HG03097 (cell line): ENCODE measurements around the gene OPCML.

Experiments
- ATAC-seq: cut with Tn5 transposase; IDR thresholded peaks from one replicate; pipeline ENCODE4 v1.9.1; 2021; ENCODE audit not compliant: unreplicated experiment, low FRiP score

The OPCML gene

GRCh38 chr11:132840191-132840590 lies 692.1 kb downstream of the OPCML start:
- ATAC-seq, result no peak

DNA sequence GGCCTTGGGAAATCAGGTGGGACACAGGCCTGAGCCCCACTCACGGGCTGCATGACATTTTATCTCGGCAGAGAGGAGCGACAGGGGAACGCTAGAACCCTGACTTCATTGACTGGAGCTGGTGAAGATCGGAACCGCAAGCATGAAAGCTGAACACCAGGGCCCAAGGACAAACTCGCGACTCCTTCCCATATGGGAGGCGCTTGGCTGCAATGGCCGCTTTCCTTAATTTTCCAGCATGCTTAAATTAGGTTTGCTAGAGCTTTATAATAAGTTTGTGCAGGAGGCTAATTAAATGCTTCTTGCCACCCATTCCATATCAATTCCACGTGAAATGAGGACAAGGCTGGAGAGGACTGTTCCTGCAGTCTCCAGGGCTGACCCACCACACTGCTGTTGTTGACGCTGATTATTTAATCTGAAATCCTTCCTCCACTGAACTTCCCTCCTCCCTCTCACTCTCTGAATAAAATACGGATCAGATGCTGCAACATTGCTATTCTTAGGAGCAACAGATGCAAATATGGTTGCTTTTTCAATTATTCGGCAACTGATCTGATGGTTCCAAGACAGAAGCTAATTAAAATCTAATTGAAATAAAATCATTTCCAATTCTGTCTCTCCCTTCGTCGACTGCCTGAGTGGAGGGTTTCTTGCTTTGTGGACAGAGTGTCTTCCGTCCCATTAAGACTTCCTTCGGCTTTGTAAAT lies 692.9 kb downstream of the OPCML start:
- no peak for ATAC-seq

DNA sequence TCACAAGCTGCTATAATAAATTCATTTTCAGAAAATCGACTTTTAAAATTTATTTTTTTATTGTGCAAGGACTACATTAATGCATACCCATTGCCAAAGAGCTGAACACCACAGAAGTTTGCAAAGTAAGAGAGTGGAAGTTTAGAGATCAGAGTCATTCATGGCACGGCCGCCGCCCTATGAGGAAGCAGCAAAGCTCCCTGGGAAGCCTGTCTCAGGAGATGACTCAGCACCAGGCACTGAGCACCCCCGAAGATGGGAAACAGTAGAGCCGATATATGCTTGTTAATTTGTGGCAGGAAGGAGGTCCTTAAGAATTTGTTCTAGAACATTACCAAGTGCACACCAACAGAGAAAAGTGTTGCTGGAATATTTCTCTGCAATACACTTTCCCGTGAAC lies 693.7 kb downstream of the OPCML start:
- no peak for ATAC-seq

DNA sequence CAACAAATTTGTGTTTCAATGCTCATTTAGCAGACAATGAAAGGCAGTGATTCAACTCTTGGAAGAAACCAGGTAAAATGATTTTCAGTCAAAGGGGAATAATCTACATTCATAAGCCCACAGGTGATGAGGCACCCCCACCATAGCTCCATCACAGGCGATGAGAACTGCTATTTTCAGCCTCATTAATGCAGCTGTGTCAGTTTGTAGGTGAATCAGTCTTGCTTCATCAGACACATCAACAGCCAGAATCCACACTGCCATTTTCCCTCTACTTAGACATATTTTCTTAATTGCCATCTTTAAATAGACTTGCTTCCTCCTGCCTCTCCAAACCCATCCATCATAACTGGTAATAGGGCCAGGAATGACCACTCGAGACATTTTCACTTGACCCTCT lies 701.0 kb downstream of the OPCML start:
- no peak for ATAC-seq

DNA sequence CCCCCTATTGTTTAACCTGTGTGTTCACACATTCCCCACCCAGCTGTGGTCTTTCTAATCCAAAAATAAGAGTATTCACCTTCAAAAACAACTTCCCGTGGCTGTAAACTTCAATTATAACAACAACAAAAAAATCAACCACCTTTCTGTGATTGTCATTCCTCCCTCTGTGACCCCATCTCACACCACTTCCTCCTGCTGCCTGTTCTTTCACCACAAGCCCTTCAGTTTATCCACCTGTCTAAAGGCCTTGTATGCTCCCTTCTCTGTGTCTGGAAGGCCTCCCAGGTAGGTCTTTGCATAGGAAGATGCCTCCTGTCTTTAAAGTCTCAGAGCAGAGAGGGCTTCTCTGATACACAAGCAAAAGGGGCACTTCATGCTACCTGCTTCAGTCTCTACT lies 707.7 kb downstream of the OPCML start:
- ATAC-seq, result no peak

- ATAC-seq, result no peak
Observed at GRCh38 chr11:132822276-132822675, 710.0 kb downstream of the OPCML start.

DNA sequence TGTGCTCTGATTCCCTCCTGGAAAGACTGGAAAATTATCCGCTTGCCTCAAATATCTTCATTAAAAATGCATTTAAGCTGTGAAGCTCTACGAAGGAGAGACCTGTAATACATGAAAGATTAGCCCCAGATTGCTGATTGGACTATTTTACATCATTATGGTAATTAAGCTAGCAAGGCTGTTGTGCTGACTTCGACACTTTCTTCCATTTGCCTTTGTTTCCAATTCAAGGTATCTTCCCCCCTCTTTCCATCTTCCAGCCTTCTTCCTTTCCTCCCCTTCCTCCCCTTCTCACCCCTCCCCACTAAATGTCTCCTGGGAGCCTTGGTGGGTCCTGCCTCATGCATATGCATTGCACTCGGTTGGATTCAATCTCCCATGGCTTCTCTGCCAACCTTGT lies 710.8 kb downstream of the OPCML start:
- no peak for ATAC-seq

DNA sequence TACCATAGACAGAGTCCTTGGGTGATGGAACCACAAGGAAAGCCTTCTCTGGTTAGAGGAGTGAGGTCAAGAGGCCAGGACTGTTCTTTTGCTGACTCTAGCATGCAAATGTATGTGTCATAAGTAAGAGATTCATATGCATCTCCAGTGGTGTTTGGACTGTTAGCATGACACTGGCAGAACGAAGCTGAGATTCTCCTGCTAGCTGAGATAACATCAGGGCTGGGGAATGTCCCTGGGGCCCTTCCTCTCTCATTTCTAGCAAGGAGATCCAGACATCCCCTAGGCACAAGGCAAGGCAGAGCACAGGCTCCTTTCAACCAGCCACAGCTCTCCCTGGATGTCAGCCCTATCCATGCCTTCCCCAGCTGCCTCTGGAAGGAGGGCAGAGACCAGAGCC lies 711.3 kb downstream of the OPCML start:
- no peak for ATAC-seq

DNA sequence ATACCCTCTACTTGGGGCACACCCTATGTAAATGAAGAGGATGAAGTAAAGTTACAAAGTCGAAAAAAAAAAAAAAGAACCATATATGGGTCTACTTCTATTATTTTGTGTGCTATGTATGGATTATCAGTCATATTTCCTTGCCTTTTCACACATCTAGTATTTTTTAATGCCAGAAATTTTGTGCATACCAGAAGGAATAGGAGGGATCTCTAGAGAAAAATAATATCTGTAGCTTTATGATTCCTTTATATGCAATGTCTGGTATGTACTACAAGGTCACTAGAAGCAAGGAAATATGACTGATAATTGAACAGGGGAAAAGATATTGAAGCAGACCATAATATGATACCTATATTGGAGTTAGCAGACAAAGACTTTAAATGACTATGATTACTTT lies 713.4 kb downstream of the OPCML start:
- ATAC-seq, result no peak

DNA sequence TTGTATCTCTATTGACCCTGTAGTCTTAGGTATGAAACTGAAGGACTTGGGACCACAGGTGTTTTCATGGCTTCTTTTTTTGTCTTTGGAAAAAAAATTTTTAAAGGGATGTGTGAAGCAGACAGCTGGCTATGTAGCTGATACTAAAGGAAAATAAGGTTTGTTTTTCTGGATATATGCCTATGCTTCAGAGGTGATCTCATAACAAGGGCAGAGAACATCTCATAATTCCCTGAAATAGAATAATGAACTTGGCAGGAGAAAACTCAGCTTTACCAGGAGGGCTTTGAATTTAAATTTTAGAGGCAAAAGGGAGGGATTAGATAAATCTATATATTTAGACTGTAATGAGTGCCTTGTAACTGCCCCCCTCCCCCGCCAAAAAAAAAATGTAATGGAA lies 714.9 kb downstream of the OPCML start:
- ATAC-seq, result no peak

- no peak for ATAC-seq
Observed at GRCh38 chr11:132814410-132814809, 717.9 kb downstream of the OPCML start.

- no peak for ATAC-seq
Observed at GRCh38 chr11:132811649-132812048, 720.7 kb downstream of the OPCML start.

GRCh38 chr11:132809070-132809469 lies 723.2 kb downstream of the OPCML start:
- ATAC-seq, result no peak

- ATAC-seq, result no peak
Observed at GRCh38 chr11:132804258-132804657, 728.0 kb downstream of the OPCML start.

DNA sequence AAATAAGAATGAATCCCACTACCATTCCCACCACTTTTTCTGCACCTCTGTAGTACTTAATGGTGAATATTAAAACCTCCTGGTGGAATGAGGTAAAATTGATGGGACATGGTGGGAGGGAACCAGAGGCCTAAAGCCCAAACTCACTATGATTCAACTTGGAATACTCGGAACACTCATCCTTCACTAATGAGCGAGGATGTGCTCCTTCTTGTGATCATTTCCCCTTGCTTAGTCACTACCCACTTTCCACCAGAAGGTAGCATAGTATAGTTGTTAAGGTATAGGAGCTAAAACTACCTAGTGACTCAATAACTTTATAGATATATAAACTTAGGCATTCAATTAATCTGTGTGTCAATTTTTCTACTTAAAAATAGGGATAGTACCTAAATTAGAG lies 728.9 kb downstream of the OPCML start:
- ATAC-seq, result no peak

DNA sequence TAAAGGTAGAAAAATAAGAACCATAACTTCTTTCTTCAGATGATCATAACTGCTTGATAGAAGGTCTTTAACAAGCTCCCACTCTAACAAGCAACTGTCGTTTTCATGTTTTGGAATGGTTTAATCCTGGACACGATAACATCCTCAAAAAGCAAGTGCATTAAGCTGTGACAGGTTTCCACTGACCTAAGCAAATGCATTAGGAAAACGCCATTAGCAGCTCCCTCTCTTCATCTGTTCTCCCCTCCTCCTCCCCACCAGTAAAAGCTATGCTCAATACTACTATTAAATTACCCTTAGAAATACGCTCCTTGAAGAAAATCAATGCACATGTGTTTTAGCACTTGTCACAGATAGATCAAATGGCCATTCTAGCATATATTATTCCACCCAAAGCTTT lies 729.4 kb downstream of the OPCML start:
- ATAC-seq, result no peak

DNA sequence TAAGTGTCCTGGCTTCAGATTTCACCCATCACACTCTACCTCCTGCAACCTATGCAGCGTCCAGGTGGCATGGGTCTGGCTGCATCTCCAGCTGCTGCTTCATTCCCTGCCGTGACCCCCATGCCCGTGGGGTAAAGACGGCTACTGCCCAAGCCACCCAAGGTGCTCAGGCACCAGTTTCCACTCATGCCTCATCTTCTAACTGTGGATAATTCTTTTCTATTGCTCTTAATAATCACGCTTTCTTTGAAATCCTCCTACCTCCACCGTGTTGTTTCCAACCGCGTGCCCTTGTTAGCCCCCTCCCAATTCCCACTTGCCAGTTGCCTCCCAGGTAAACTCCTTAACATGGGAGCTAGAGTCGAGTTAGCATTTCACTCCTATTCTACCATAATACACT lies 738.5 kb downstream of the OPCML start:
- ATAC-seq, result no peak

- no peak for ATAC-seq
Observed at GRCh38 chr11:132792341-132793140, 739.8 kb downstream of the OPCML start.

DNA sequence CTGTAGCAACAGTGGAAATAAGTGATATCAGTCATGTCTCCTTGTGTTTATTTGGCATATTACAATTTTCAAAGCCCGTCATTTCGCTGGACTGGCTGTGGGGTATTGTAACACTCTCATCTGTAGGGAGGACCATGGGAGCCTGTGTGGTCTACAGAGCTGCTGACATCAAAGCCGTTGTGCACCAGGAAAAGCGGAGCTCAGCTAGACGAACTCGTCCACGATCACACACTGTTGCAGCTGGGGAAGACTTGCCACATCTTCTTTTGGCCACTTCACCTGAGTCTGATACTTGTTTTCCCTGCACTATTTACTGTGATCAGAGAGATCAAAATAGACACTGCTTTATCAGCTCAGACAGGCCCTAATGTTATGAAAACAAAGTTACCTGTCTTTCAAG lies 741.3 kb downstream of the OPCML start:
- no peak for ATAC-seq

- ATAC-seq, result no peak
Observed at GRCh38 chr11:132790466-132790865, 741.8 kb downstream of the OPCML start.

DNA sequence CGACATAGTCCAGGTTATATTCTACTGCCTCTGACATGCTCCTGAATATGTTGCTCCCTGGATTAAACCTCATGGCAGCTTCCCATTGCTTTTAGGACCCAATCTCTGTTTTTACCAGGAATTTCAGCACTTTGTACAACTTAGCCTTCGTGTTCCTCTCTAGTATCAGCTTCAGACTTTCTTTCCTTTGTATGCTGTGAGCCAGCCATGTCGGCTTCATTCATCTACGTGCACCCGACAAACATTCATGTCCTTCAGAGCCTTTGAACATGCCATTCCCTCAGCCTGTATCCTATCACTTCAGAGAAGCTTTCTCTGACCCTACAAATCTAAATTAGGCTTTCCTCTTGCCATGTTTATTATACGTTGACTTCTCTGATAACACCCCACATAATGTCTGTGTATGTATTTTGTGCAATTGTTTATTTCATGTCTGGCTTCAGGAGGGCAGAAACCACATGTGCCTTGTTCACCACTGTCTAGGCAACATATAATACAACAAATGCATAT lies 743.4 kb downstream of the OPCML start:
- no peak for ATAC-seq

GRCh38 chr11:132785878-132786277 lies 746.4 kb downstream of the OPCML start:
- ATAC-seq, result no peak
